GM19395 (cell line): ENCODE results near the gene TGIF1.

Experiments used
- ATAC-seq: cut with Tn5 transposase; IDR thresholded peaks from one replicate; pipeline ENCODE4 v1.9.1; 2021; ENCODE audit warnings: mild to moderate bottlenecking, moderate library complexity; ENCODE audit not compliant: unreplicated experiment

The TGIF1 gene

DNA sequence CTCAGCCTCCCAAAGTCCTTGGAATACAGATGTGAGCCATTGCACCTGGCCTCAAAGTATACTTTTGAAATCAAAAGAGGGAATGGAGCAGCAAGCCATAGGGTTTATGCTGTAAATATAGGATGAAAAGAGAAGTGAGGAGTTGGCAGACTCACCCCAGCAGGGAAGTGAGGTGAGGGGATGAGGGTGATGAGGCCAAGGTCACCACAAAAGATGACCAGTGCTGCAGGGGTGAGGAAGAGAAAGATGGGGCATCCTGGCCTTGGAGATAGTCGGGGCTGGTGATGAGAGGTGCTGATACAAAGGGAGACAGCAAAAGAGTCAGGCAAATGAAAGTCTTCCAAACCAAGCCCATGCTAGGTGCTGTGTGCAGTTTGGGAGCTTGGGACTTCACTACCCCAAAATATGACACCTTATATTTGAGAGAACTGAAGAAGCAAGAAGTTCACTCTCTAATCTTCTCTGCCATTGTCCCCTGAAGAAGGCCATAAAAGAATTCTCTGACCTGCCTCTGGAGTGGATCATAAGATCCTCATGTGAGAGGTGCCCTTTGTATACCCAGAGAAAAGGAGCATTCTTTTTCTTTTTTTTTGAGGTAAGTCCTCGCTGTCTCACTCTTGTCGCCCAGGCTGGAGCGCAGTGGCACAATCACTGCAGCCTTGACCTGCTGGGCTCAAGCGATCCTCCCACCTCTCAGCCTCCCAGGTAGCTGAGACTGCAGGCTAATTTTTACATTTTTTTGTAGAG is 31.0 kb downstream of the TGIF1 start:
- no peak for ATAC-seq

DNA sequence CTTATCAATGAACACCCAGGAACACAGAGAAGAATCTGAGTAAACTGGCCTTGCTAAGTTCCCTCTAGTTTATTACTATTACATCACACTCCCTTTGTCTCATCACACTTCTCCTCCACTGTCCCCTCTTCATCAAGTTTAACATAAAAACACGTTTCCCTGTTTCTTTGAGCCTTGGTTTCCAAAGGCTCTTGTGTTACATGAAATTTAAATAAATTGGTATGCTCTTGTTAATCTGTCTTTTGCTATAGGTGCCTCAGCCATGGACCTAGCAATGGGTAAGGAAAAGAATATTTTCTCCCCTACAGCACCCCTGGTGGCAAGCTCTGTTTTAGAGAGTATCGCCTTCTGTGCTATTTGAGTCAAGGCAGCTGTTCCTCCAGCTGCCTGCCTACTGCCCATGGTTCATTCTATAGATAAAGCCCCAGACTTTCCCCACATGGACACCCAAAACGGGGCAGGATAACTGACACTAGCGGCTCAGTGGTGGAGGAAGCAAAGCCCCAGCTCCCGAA is 31.8 kb downstream of the TGIF1 start:
- ATAC-seq, result no peak

DNA sequence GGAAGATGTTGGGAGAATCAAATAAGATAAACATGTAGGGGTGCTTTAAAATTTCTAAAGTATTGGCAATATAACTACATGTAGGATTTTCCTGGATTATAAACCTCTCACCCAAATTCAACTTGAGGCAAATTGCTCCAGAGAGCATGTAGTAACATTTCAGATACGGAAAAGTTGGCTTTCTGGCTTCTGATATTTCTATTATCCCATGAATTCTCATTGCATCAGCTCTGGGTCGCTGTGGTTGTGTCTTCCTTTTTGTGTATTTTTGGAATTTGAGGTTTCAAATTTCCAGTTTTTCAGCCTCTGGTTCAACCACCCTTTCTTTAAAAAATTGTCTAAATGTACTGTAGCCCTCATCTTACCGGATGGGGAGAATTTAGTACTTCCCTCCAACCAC is 32.3 kb downstream of the TGIF1 start:
- no peak for ATAC-seq

DNA sequence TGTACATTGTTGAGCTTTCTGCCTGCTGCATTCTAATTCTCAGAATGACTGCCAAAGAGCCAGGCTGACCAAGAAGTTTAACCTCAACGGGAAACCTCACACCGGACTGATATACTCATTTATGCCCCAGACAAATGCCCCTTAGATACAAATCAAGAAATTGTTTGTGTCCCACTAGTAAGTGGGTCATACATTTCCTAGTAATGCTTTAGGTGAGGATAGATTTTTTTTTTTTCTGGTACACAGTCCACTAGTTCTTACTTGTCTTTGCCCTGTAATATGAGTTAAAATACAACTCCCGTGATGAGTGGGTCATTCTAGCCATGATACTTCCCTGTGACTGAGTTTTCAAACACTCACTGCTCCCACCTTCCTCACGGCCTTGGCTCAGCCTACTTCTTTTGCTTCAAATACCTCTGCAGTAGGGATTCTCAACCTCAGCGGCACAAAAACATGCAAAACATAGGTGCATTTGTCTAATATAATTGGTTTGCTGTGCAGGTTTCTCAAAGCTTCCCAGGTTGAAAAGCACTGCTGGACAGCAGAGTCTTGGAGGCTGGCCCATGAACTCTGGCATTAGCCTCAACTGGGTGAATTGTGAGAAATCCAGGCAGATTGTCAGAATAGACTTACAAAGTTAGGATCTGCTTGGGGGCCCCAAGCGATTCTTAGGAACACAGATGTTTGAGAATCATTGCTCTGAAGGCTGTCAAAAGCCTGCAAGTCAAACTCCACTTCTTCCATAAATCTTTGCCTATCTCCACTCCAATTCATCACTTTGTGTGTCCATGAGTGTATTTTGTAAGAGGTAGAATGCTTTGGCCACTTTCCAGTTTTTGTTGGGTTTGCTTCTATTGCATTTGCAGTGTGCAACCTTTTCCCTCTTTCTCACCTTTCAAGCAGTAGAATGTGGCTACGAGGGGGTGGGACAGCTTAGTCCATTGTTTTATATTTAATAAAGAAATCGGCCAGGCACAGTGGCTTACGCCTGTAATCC is 35.5 kb downstream of the TGIF1 start:
- no peak for ATAC-seq

DNA sequence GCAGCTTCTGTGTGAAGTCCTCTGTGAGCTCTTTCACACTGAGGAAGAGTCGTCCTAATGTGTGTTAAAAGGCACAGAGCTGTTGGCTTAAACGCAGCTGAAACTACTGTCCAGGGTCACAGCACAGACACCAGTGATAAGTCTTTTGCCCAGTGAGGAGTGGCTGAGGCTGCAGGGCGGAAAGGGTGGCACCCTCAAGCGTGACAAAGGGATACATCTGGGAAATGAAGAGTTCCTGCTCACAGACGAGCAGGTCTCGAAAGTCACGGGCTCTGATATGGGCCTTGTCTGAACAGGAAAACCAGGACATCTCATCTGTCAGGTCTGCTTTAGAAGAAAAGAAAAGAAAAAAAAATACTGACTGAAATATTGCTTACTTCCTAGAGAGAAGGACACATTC is 36.5 kb downstream of the TGIF1 start:
- no peak for ATAC-seq

DNA sequence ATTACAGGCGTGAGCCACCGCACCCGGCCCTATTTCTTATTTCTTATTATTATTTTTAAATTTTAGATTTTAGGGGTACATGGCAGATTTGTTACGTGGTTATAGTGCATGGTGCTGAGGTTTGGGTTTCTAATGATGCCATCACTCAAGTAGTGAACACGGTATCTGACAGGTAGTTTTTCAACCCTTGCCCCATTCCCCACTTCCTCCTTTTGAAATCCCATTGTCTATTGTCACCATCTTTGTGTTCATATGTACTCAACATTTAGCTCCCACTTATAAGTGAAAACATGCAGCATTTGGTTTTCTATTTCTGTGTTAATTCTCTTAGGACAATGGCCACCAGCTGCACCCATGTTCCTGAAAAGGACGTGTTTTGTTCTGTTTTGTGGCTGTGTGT is 39.5 kb downstream of the TGIF1 start:
- ATAC-seq, result no peak

DNA sequence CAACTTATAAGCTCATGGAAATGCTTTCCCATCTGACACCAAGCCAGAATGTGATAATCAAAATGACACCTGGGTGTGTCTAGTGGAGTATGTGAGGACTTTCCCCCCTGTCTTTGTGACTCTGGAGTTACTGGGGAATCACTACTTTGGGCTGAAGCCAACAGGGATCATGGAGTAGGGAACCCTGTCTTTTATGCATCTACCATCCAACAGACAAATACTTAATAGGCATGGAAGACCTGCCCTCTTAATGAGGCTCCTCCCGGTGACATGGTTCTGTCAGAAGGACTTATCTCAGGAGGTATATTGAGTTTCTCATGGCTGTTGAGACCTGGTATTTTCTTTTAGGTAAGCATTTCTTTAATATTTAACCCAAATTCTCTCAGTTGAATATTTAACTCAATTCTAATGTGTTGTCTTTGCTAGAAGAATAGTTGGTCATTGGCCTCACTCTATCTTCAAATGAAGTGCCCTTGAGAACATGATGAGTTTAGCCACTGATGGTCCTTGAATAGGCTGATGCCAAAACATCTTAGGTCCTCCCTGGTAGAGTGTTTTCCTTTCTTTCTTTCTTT is 42.1 kb downstream of the TGIF1 start:
- ATAC-seq, result no peak

DNA sequence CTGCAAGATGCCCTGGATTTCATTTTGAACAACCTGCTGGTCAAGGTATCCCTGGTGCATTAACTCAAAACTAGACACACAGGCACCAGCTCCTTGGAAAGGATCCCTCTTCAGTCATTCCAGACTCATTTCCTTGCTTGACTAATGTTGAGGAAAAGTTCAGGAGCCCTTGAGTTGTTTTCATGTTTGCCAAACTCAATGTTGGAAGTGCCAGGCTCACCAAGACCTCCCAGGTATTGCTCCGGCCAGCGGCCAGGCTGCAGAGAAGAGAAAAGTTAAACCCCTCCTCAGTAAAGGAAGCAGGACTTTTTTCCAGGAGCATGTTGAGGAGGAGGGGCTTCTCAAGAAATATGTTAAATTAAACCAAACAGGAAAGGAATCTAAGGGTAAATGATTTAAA is 42.7 kb downstream of the TGIF1 start:
- ATAC-seq, result no peak

DNA sequence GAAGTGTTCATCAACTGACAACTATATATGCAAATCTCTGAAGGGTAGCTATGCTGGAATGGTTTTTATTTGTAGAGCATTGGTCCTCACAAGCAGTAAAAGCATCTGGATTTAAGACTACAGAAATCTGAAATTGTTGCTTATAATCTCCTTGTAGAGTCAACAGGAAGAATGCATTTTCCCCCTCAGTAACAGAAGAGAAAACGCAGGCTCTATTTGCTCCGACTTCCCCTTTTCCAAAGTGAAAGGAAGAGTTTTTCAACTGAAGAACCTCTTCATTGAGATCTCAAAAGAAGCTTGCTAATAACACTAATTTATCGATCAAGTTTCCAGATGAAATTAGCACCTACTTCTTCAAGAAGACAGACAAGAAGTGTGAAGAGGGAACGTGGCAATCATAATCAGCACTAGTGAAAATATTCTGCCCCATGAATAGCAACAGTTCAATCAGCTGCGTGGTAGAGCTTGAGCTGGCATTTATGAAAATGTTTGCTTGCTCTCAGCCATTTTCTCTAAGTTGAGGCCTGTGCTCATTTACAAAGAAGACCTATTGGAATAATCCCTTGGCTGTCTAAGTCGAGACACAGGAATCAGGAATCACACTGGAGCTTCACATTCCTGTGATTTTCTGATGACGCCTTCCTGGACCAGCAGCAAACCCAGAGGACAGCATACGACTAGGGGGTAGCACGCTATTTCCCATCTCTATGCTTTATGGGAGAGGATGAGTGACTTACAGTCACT is 43.7 kb downstream of the TGIF1 start:
- no peak for ATAC-seq

DNA sequence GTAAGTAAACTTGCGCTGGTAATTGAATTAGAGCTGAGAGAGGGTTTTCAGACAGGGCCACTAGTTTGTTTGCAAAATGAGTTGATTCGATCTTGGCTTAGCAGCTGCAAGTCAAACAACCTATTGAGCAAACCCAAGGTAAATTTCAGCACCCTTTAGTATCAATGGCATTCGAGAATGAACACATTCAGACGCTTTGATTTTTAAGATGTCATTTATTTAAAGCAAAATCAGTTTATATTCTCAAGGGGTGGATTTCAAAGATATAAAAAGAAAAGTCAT is 44.2 kb downstream of the TGIF1 start:
- ATAC-seq, result no peak

DNA sequence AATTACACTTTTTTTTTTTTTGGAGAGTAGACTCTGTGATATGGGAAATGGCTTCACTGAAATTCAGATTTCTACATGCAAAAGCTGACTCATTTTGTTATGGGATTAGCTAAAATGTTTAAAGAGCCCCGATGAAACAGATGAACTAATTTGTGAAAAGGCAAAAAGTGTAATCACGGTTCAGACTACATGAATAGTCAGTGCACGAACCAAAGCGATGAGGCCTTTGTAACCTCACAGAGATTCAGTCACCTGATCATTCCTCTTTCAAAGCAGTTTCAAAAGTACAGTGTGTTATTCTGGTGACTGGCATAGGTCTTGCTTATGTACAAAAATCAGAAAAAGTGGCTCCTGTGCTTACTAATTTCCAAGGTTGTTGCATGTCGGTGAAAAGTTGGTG is 44.6 kb downstream of the TGIF1 start:
- no peak for ATAC-seq

DNA sequence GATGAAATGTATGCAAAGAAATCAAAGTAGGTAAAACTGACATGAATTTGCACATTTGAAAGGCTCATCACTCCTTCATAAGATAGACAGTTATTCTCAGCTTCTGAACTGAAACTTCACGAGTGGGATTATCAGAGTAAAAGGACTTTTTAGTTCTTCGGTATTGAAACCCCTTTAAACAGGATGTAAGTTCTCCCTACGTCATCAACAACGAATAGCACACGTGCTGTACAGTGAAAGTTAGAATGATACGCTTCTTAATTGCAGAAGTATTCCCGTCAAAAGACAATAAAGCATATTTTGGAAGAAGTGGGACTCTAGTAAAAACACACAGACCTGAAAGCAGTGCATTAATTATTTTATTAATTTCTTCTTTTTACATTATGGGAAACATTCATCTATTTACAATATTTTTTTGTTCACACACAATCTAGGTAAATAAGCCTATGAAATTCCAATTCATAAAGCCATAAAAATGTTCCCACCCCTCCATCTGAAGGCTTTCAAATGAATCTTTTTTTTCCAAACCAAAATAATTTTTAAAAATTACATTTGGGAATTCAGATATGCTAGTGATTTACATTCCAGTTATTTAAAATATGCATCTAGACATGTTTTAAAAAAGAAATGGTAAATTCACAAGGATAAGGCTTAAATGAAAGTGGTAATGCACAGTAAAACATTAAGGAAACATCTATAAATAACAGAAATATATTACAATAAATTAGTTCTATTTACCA is 45.9 kb downstream of the TGIF1 start:
- no peak for ATAC-seq

DNA sequence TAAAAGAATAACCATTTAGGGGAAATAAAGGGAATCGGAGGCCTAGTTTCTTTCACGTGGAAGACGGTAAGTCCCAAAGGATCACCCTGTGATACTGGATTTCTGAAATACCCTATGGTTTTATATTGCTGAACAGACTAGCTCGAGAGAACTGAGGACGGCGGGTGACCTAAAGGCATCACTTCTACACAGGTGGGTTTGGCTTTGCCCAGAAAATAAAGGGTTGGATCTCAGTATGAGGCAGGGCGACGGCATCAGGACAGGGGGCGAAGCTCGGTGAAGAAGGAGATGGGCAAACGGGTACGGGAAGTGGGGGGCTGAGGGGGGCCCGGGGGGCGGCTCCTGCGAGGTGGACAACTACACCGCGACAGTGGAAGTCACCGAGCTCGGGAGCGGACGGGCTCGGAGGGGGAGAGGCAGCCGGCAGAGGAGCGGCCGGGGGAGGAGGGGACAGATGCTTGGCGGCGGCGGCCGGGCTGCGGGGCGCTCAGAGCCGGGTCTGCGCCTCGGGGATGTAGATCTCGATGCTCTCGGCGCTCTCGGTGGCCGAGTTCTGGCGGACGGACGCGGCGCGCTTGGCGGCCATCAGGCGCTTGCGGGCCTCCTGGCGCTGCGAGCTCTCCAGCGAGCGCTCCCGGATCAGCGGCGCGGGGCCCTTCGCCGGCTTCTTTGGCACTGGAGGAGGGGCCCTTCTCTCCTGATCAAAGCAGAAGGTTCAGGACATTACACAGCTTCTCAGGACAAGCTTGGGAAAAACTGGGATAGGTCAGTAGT is 48.9 kb downstream of the TGIF1 start:
- ATAC-seq, result no peak

DNA sequence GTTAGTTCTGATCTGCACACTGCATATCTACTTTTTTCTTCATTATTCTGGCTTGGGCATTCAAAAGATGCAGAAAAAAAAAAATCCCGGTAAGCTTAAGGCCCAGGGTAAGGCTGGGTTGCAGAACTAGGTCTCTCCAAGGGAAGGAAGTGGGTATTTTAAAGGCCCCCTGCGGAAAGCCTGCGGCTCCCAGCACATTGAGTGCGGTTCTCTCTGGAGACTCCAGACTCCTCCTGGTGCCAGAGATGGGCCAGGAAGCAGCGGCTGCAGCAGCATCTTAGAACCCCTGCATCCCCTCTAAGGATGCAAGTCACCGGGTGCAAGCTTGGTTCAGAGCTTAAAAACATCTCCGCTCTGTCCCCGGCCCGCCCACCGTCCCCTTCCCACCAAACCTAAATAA is 49.5 kb downstream of the TGIF1 start:
- no peak for ATAC-seq

DNA sequence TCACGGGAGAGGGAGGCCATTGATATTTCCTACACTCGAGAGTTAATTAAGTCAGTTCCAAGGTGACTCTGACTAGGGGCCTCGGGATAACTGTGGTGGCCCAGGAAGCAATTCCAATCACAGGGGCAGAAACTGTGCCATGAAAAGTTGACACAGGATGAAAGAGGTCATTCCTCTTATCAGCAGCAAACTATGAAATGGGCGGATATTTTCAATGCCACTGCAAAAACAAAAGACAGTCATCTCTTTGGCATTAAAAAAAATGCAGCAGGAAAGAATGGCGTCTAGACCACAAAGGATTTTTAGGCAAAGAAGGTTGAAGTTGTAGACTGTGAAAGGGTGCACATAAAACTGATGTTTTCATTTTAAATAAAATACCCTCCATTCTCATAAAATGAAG is 50.0 kb downstream of the TGIF1 start:
- no peak for ATAC-seq

DNA sequence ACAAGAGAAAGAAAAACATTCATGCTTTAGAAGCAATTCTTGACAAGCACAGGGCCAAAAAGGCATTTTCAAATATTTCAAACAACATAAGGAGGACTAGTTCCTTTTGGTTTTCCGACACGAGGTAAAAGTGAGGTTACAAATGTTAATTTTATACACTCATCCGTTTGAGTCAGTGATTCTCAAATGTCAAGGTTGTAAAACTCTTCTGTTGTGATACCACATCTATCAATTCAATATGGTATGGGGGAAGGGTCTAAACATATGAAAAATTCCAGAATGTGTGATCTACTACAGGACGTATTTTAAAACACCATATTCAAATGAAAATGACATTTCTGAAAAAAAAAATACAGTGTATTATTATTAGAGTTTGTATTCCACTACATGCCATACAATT is 52.7 kb downstream of the TGIF1 start:
- no peak for ATAC-seq

DNA sequence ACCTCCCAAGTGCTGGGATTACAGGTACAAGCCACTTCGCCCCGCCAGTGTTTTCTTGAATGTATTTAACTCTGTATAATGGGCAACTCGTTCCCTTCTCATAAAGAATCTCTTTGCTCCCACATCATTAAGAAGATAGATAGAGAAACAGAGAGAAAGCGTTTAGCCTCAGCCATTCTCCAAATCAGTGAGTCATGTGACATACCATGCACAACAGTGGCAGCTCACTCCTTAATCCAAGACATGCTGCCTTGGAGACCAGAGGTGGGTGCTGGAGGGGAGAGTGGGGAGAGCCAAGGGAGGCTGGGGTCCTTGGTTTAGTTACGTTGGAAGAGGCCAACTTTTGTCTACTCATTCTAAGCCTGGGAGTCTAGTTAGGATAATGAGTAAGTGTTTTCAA is 54.7 kb downstream of the TGIF1 start:
- no peak for ATAC-seq

DNA sequence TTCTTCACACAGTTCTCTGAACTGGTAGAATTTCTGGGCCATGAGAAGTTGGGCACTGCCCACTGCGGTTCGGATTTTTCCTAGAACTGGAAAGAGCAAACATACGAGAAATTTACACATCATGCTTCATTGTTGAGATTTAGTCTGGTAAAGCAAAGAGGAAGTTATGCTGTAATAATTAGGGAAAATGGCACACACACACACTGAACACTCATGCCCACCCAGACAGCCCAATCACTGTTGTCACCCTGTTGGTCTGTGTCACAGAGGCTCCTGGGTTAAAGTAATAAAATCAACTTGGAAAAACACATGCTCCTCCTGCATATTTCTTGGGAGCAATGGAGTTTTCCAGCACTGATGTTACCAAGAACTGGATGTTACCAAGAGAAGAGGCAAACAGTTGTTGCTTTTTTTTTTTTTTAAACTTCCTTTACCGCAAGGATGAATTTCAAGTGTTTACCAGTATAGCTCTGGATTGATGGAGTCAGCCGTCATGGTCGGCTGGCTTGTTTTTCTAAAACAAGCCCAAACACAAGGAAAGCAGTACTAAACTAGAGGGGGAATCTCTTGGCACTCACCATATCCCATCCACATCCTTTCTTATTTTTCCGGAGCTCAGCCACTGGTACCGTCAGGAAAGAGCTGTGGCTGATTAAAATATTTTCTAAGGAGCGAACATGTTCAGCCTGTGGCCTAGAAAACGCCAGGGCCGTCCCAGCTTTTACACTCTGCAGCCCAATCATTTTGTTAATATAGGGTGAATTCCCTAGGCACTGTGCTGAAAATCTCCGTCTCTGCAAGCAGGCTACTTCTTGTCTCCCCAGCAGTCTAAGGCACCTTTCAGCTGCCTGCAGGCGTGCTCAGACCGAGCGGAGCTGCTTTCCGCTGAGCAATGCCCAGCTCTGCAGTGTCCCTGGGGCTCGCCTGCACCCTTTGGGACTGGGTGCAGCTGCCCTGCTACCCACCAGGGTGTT is 58.9 kb downstream of the TGIF1 start:
- ATAC-seq, result no peak
